Neural cell (in vitro differentiated cells): Measurements from ENCODE around the gene STARD13. TPM values are rescaled to one million over a fixed set of nuclear protein-coding genes. Genes with fewer than 3 reads are reported as not detected.

Source experiments
- H2AFZ ChIP-seq: fragments of 200-600, 300-800 bp; sonication (generic), shearing (Covaris generic); 2 replicates; pipeline ENCODE4 v1.6.0; 2014; ENCODE audit warnings: low read depth, mild to moderate bottlenecking, antibody characterized with exemption, low read length, moderate library complexity
- H3F3A ChIP-seq: fragments of 200-600 bp; shearing (Covaris generic); 2 replicates; pipeline ENCODE4 v1.6.1; 2016; ENCODE audit warnings: mild to moderate bottlenecking, moderate library complexity, mixed read lengths, antibody characterized with exemption, low read length; ENCODE audit not compliant: insufficient read depth, poor library complexity, severe bottlenecking
- H3K27ac ChIP-seq: fragments of 200-600, 300-800 bp; sonication (generic), shearing (Covaris generic); 2 replicates; pipeline ENCODE4 v1.5.1; 2014; ENCODE audit warnings: mild to moderate bottlenecking, low read length, moderate library complexity
- H3K27me3 ChIP-seq: fragments of 300-800, 200-600 bp; sonication (generic), shearing (Covaris generic); 2 replicates; pipeline ENCODE4 v1.6.0; 2014; ENCODE audit warnings: mild to moderate bottlenecking, low read depth, low read length, moderate library complexity; ENCODE audit not compliant: insufficient read depth
- H3K36me3 ChIP-seq: fragments of 300-800, 200-600 bp; sonication (generic), shearing (Covaris generic); 2 replicates; pipeline ENCODE4 v1.5.1; 2014; ENCODE audit warnings: mild to moderate bottlenecking, antibody characterized with exemption, low read length, moderate library complexity; ENCODE audit not compliant: insufficient read depth
- H3K4me2 ChIP-seq: fragments of 300-800, 200-600 bp; sonication (generic), shearing (Covaris generic); 2 replicates; pipeline ENCODE4 v1.6.0; 2014; ENCODE audit warnings: mild to moderate bottlenecking, low read length
- H3K4me3 ChIP-seq: fragments of 300-800, 200-600 bp; sonication (generic), shearing (Covaris generic); 2 replicates; pipeline ENCODE4 v1.5.1; 2014; ENCODE audit warnings: mild to moderate bottlenecking, low read length, moderate library complexity
- H3K79me2 ChIP-seq: fragments of 200-600 bp; shearing (Covaris generic); replicated peaks from 2 replicates; pipeline ENCODE4 v1.6.0; 2014; ENCODE audit warnings: mild to moderate bottlenecking, low read length, moderate library complexity; ENCODE audit not compliant: insufficient read depth
- H3K9ac ChIP-seq: fragments of 300-800, 200-600 bp; sonication (generic), shearing (Covaris generic); 2 replicates; pipeline ENCODE4 v1.6.1; 2016; ENCODE audit warnings: mild to moderate bottlenecking, low read length, mixed read lengths
- H3K9me2 ChIP-seq: fragments of 200-600 bp; shearing (Covaris generic); 2 replicates; pipeline ENCODE4 v1.6.1; 2016; ENCODE audit warnings: mild to moderate bottlenecking, low read length, mixed read lengths; ENCODE audit not compliant: insufficient read depth
- H3K9me3 ChIP-seq: fragments of 200-600, 300-800 bp; sonication (generic), shearing (Covaris generic); 2 replicates; pipeline ENCODE4 v1.6.1; 2016; ENCODE audit warnings: mild to moderate bottlenecking, mixed run types, low read length, moderate library complexity, mixed read lengths
- H4K20me1 ChIP-seq: fragments of 200-600 bp; shearing (Covaris generic); 2 replicates; pipeline ENCODE4 v1.6.1; 2016; ENCODE audit warnings: mild to moderate bottlenecking, mixed run types; ENCODE audit not compliant: insufficient read depth
- CTCF ChIP-seq: fragments of 450-650 bp; IDR thresholded peaks from 2 replicates; pipeline ENCODE4 v1.5.1; 2014; ENCODE audit warnings: antibody characterized with exemption, mild to moderate bottlenecking, moderate library complexity; ENCODE audit not compliant: poor library complexity, severe bottlenecking
- EP300 ChIP-seq: fragments of 450-650 bp; conservative IDR thresholded peaks from 2 replicates; pipeline ENCODE4 v1.6.1; 2014; ENCODE audit warnings: antibody characterized with exemption, mild to moderate bottlenecking, moderate library complexity; ENCODE audit not compliant: poor library complexity, severe bottlenecking
- EZH2 ChIP-seq: fragments of 200-600, 300-800 bp; shearing (Covaris generic), sonication (generic); IDR thresholded peaks from 2 replicates; pipeline ENCODE4 v1.6.1; 2014; ENCODE audit warnings: antibody characterized with exemption, low read length, borderline replicate concordance, mild to moderate bottlenecking; ENCODE audit not compliant: insufficient read depth, poor library complexity, severe bottlenecking
- MXI1 ChIP-seq: fragments of 450-650 bp; conservative IDR thresholded peaks from 2 replicates; pipeline ENCODE4 v1.6.1; 2014; ENCODE audit warnings: antibody characterized with exemption, mild to moderate bottlenecking; ENCODE audit not compliant: poor library complexity, severe bottlenecking
- POLR2AphosphoS5 ChIP-seq: IDR thresholded peaks from 2 replicates; pipeline ENCODE4 v1.6.1; 2012
- RAD21 ChIP-seq: fragments of 450-650 bp; conservative IDR thresholded peaks from 2 replicates; pipeline ENCODE4 v1.6.1; 2014; ENCODE audit warnings: antibody characterized with exemption, mild to moderate bottlenecking, moderate library complexity
- REST ChIP-seq: IDR thresholded peaks from 2 replicates; pipeline ENCODE4 v1.6.1; 2012; ENCODE audit warnings: borderline replicate concordance
- SMC3 ChIP-seq: fragments of 450-650 bp; conservative IDR thresholded peaks from 2 replicates; pipeline ENCODE4 v1.6.1; 2014; ENCODE audit warnings: antibody characterized with exemption, mild to moderate bottlenecking, moderate library complexity; ENCODE audit not compliant: poor library complexity
- TAF1 ChIP-seq: IDR thresholded peaks from 2 replicates; pipeline ENCODE4 v1.6.1; 2012; ENCODE audit warnings: low read depth
- polyA plus RNA-seq: library from polyadenylated mRNA; depleted of rRNA; stranded (reverse); fragments of >200 nt; gene quantifications from 2 replicates; pipeline ENCODE4 v1.2.3, GENCODE V29; 2014

STARD13 gene
- polyA plus RNA-seq, 1 donor from 2014 or later, result 0.05 TPM

- H3K4me2 ChIP-seq, result no peak overlapping the region
- no peaks in the 10 kb centered on the region for H3K9me2 ChIP-seq
- no peaks in the 10 kb centered on the region for H3K79me2 ChIP-seq
- H3K27me3 ChIP-seq, result no peaks in the 10 kb centered on the region
- no peaks in the 10 kb centered on the region for H4K20me1 ChIP-seq
- H2AFZ ChIP-seq, result no peak overlapping the region
- H3K36me3 ChIP-seq, result no peaks in the 10 kb centered on the region
- H3F3A ChIP-seq, result no peaks in the 10 kb centered on the region
- H3K9ac ChIP-seq, result no peak overlapping the region
- TF ChIP-seq EP300, result no peak
- TF ChIP-seq MXI1, result no peak
- TF ChIP-seq TAF1, result no peak
- no peak for TF ChIP-seq SMC3
- no peak for TF ChIP-seq REST
- no peak for TF ChIP-seq RAD21
- no peak for TF ChIP-seq EZH2
- no peak for TF ChIP-seq POLR2AphosphoS5
- TF ChIP-seq CTCF, result no peak
- no peaks in the 10 kb centered on the region for H3K9me3 ChIP-seq
- H3K4me3 ChIP-seq, result no peak overlapping the region
- no peak overlapping the region for H3K27ac ChIP-seq
These were observed 36.9 kb upstream of the STARD13 start for GRCh38 chr13:33322543-33322809.

GRCh38 chr13:33321686-33322542, 36.4 kb upstream of the STARD13 start:
- H3K4me2 ChIP-seq, result no peak overlapping the region
- H3K27ac ChIP-seq, result no peak overlapping the region

More at GRCh38 chr13:33321686-33322542, 36.4 kb upstream of the STARD13 start:
- no peaks in the 10 kb centered on the region for H3F3A ChIP-seq
- no peaks in the 10 kb centered on the region for H3K9me2 ChIP-seq
- no peaks in the 10 kb centered on the region for H3K27me3 ChIP-seq
- H3K9ac ChIP-seq, result no peak overlapping the region
- H4K20me1 ChIP-seq, result no peaks in the 10 kb centered on the region
- no peaks in the 10 kb centered on the region for H3K36me3 ChIP-seq
- H3K4me3 ChIP-seq, result no peak overlapping the region
- no peak for TF ChIP-seq CTCF
- no peak for TF ChIP-seq EZH2
- no peak for TF ChIP-seq SMC3
- TF ChIP-seq REST, result no peak
- no peak for TF ChIP-seq RAD21
- no peak for TF ChIP-seq EP300
- TF ChIP-seq POLR2AphosphoS5, result no peak
- no peak for TF ChIP-seq MXI1
- no peak for TF ChIP-seq TAF1
- H3K9me3 ChIP-seq, result no peaks in the 10 kb centered on the region
- H2AFZ ChIP-seq, result no peak overlapping the region
- no peaks in the 10 kb centered on the region for H3K79me2 ChIP-seq
